Activated CD4-positive, alpha-beta T cell treated with anti-CD3 and anti-CD28 coated beads, Interleukin-2, amount 50 U/mL, for 24 hours (primary cell): ENCODE data around the gene MYL10.
"Not testable (repeated sequence)": the region's sequence is repeated elsewhere in the genome, so short reads cannot be mapped to it uniquely, and the experiment has no call there.

Source experiments
- DNase-seq, 2 donors: peaks; one replicate each; pipeline ENCODE4 v3.0.0-alpha.2; 2020; ENCODE audit warnings: low read depth in 1 of 2, low spot score in 1 of 2

MYL10 gene

DNA sequence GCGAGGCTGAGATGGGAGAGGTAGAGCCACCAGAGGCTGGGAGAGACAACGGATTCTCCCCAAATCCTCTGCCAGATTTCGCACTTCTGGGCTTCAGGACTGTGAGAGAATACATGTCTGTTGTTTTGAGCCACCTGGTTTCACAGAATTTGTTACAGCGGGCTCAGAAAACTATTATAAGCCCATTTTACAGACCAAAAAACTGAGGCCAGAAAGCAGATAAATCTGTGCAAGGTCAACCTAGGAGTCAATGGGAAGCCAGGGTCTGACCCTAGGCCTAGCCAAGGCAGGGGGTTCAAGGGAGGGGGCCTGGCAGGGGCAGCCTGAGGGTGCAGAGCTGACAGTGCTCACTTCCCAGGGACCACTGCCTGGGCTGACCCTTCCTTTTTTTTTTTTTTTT, 8.7 kb downstream of the MYL10 start:
- no peak for DNase-seq

DNA sequence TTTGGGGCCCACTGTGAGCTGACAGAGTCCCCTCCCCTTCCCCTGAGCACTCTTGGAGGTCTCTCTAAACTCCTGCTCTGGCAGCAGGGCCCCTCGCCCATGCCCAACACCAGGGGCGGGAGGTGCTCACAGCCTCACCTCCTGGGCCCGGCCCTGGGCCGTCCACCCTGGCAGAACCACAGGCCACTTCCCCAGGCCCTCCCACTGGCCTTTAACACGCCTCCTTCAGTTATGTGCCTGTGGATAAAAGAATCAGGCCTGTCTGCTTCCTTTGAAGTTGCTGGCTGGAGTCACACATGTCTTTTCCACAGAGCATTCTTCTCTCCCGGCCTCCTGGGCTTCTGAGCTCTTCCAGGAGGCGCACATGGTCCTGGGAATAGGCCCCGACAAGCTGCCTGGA, 10.2 kb downstream of the MYL10 start:
- no peak for DNase-seq

DNA sequence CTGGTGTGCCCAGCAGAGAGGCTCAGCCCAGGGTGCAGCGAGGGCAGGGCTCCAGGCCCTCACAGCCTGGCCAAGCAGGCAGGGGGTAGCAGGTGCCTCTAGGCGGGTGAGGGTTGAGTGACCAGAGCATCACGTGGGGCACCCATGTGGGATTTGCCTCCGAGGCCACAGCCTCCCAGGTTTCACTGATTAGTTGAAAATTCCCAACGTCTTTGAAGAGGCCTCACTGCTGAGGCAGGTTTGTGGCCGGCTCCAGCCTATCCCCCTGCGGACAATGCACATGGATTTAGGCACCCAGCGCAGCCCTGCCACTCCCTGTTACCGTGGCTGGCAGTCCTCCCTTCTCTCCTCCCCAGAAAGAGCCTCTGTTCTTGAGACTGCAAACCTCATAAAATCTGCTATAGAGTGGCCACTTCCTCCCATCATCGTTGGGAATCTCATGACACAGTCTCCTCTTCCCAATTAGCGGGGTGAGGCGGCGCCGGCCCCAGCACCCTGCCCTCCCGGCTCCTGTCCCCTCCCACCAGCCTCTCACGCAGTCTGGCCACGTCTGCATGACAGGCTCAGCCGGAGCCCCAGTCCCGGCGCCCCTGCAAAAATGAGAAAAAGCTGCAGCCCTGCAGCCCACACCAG, 10.8 kb downstream of the MYL10 start:
- DNase-seq: no peak

DNA sequence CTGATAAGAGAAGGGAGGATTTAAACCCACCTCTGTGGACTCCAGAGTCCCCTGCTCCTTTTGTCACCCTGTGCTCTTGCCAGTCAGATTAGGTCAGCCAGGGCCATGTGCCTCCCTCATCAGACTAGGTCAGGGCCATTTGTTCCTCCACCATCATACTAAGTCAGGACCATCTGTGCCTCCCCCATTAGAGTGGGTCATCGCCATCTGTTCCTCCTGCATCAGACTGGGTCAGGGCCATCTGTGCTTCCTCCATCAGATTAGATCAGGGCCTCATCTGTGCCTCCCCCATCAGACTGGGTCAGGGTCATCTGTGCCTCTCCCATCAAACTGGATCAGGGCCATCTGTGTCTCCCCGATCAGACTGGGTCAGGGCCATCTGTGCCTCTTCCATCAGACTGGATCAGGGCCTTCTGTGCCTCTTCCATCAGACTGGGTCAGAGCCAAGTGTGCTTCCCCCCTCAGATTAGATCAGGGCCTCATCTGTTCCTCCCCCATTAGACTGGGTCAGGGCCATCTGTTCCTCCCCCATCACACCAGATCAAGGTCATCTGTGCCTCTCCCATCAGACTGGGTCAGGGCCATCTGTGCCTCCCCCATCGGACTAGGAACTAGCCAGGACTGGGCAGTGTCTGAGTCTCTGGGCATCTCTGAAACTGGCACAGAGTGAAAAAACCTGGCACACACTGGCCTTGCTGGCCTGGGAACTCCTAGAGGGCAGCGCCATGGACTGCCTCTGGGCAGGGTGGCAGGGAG, 11.5 kb downstream of the MYL10 start:
- DNase-seq: no peak

DNA sequence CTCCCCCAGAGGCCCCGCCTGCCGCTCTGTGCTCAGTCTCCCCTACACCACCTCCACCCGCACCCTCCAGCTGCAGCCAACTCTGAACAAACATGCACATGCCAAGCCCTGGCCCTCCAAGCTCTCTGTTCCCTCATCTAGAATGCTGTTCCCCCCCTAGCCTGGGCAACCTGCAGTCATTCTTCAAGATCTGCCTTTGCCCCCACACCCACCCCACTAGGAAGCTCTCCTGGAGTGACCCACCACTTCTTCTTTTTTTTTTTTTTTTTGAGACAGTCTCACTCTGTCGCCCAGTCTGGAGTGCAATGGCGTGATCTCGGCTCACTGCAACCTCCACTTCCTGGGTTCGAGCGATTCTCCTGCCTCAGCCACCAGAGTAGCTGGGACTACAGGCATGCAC, 13.7 kb downstream of the MYL10 start:
- no peak for DNase-seq

DNA sequence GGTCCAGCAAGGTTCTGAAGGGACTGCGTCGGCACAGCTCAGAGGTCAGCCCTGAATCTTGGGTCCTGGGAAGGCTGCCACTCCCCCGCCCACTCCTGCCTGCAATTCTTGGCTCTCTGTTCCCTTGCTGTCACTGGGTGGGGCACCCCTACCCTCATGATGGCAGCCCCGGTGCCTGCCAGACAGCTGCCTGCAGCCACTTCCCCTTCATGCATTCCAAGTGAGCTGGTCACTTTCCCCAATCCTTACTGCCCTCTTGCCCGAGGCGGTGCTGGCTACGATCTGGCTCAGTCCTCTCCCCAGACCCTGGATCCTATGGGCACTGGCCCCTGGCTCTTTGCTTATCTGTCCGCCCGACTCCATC, 14.2 kb downstream of the MYL10 start:
- DNase-seq: no peak

DNA sequence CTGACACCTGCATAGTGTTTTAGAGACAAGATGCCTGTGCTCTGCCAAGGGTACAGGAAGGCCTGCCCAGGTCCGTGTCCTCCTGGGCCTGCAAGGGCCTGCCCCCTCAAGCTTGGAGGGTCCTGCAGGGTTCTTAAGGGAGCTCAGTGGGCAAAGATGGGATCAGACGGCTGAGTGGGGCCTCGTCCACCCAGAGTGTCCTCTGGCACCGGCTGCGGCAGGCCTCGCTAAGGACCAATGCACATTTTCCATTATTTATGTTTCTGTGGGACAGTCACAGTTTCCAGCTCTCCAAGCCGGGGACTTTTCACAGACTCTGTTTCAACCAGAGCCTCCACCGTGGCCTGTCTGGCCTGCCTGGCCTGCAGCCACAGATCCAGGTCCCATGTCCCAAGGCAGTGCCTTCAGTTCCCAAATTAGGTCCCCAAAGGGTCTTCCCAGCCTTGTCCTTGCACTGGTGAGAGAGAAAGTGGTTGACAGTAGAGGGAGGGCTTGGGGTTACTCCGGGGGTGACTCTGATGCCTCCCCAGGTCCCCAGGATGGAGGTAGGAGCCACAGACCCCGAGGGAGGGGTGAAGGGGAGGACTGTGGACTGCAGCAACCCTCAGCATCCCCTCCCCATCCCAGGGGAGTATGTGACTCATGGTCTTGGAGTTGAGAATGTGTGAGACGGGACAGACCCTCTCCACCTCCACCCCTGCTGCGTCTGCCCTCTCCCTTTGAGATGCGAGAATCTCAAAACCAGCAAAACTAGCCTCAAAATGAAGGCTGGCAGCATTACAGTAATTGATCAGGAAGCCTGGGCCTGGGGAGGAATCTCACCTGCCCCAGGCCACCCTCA, 14.8 kb downstream of the MYL10 start:
- DNase-seq: no peak

DNA sequence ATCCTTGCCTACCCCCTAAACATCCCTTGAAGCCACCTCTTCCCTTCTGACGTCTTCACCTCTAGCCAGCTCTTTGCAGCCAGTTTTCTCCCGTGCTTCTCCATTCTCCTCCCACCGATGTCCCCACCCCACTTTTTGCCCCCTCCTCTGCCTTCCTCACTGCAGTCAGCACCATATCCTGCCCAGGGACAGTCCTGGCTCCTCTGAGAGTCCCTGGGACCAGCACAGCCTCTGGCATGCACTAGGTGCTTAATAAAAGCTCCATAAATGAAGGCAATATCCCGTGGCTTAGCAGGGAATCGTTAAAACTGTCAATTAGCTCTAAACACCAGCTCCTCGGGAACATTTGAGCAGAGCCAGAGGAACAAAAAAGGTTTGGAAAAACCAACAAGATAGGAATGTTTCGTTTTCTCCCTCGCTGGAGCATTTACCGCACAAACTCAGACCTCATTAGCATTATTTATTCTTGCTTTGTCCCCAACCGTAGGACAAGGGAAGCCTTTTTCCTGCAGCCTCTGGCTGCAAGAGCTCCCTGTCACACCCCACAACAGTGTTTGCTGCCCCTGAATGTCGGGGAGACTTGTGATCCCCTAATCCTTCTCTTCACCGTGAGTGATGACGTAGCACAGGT, 16.1 kb downstream of the MYL10 start:
- no peak for DNase-seq

DNA sequence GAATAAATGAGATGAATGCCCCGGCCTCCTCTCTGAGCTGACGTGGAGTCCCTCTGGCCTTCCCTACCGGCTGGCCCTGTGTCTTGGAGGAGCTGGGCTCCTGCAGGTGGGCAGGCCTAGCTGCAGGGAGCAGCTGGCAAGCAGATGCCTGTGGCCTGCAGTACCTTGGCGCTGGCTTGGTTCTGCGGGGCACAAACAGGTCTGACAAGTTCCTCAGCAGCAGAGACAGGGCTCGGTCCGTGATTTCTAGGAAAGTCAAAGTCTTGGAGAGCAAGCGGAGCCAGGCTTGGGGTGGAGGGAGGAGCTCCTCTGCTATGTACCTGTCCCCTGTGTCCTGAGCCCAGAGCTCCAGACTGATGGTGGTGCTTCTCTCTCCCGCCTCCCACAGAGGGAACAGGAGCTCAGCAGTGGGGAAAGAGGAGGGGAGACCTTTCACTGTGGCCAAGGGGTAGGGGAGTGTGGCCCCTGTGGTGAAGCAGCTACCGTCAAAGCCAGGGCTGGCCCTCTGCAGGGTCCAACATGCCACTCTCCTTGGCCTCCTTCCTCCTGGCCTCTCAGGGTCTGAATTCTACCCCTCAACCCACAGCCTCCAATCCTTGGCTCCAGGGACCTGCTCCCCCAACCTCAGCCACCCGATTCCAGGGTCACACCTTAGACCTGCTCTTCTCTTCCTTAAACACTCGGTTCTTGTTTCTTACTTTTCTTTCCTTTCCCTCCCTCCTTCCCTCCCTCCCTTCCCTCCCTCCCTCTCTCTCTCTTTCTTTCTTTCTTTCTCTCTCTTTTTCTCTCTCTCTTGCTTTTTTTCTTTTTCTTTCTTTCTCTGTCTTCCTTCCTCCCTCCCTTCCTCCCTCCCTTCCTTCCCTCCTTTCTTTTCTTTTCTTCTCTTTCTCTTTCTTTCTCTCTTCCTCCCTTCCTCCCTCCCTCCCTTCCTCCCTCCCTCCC, 20.1 kb downstream of the MYL10 start:
- no peak for DNase-seq

DNA sequence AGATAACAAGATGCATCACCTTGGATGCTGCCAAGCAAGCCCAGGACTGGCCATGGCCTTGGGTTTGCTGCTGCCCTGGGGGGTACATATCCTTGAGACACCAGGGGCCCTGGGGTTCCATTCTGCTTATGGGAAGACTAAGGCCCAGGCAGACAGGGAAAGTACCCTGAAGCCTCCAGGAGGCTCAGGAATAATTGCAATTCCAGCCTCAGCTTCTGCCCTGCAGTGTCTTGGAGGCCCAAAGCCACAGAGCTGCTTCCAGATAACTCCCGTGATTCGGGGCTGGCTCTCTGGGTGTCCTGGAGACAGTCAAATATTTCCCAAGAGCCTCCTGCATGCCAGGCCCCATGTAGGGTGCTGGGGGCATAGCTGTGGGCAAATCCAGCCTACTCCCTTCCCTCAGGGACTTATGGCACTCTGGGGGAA, 22.6 kb downstream of the MYL10 start:
- DNase-seq: no peak

DNA sequence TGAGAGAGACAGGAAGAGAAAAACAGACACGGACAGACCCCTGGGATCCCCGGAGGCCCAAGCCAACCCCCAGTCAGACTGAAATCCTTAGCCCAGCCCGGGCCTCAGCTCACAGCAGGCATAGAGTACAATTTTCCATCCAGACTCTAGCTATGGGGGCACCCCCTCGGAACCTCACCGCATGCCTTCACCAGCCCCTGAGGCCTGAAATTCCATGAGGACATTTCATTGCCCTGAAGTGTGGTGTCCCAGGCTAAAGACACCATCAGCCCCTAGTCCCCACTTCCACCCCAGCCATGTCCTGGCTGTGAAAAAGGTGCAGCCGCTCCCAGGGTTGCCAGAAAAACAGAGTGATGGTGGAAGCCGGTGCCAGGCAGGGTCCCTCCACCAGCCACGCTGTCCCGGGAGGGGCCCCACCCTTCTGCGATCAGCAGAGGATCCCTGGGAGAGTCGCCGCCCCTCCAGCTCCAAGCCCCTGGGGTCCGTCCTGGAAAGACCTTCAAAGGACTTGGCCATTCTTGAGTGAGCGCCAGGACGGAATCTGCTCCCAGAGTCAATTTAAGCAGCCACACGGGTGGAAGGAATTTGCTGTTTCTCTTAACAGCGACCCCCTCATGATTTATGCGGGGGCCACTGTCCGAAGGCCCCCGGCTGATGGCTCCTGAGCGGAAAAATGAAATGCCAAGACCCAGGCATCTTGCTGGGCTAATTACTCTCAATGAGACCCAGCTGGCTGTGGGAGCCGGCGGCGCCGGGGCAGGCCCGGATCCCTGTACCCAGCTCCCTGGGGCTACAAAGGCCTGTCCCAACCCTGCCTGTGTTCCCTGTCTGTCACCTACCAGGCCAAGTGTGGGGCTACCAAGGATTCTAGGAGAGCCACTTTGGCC, 23.2 kb downstream of the MYL10 start:
- no peak for DNase-seq

DNA sequence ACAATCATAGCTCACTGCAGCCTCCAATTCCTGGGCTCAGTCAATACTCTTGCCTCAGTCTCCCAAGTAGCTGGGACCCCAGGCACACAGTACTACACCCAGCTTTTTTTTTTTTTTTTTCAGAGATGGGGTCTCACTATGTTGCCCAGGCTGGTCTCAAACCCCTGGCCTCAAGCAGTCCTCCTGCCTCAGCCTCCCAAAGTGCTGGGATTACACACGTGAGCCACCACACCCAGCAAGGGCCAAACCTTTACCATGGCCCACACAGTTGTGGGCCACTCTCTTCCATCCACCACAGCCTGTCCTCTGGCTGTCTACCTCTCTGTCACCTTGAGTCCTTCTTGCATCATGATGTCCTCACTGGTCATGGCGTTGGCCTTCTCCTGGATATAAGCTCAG, 24.2 kb downstream of the MYL10 start:
- DNase-seq: not testable (repeated sequence)

DNA sequence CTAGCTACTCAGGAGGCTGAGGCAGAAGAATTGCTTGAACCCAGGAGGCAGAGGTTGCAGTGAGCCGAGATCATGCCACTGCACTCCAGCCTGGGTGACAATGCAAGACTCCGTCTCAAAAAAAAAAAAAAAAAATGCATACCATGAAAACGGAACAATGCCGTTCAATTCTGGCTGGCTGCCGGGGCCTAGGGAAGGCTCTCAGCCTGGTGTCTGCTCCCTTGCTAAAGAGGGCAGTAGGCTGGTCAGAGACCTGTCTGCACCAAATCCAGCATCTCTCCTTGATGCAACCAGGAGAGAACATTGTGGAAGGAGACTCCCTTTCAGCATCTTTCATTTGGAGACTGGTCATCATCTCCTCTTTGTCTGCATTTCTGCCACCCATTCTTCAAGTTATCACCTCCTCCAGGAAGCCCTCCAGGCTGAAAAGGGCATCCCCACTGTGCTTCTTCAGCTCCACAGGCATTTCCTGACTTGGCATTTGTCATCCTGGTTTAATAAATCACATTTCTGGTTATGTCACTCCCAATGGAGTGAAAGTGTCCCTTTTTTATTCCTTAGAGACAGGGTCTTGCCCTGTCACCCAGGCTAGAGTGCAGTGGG, 24.7 kb downstream of the MYL10 start:
- no peak for DNase-seq

DNA sequence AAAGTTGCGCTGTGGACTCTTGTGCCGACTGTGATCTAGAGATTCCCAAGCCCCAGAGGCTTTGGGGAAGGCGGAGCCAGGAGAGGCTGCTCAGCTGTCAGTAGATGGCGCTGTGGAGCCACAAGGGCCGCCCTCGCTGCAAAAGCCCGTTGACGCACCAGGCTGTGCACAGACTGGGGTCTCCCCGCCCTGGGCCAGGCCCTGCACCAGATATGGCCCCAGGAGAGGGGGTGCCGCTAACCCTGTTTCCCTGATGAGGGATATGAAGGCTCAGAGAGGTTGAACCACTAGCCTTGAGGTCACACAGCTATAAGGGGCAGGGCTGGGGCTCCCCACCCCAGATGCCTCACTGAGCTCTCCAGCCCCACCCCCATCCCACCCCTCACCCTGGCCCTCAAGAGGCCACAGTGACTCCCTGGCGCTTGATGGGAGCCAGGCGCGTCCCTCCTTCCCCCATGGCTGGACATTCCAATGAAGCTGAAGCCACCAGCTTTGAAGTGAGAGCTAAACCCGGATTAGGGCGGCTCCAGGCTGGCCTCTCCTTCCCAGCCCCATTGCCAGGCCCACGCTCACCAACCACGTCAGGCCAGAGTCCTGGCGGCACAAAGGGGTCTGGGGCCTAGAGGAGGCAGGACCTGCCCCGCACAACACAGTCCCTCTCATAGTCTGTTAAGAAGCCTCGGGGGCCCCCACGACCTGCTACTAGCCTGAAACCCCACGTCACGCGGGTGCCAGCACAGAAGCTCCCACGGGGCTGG, 26.4 kb downstream of the MYL10 start:
- DNase-seq: peak; percentile 48 to 49

DNA sequence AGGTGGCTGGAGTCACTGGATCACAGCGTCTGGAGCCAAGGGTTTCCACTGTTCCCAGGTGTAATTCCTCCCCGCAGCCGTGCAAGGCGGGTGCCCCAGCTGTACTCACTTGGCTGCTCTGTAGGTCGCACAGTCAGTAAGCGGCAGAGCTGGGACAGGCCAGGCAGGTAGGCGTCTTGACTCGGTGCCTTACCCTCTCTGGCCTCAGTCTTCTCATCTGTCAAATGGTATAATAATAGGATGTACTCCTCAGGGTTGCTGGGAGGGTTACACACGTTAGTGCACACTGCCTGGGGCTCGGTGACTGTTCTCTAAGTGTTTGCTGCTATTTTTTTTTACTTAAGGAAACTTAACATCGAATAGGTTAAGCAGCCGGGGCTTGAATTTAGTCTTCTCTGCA, 27.0 kb downstream of the MYL10 start:
- DNase-seq: no peak

DNA sequence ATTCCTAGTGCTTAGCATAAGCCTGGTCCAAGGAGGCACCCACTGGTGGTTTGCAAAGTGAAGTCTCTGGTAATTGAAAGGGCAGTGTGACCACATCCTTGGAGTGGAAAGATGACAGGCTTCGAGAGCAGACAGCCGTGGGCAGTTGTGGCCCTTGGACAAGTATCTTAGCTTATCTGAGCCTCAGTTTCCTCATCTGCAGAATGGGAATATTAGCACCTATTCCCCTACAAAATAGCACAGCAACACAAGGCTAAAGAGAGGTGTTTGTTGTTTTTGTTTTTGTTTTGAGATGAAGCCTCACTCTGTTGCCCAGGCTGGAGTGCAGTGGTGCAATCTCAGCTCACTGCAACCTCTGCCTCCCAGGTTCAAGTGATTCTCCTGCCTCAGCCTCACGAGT, 29.3 kb downstream of the MYL10 start:
- no peak for DNase-seq

DNA sequence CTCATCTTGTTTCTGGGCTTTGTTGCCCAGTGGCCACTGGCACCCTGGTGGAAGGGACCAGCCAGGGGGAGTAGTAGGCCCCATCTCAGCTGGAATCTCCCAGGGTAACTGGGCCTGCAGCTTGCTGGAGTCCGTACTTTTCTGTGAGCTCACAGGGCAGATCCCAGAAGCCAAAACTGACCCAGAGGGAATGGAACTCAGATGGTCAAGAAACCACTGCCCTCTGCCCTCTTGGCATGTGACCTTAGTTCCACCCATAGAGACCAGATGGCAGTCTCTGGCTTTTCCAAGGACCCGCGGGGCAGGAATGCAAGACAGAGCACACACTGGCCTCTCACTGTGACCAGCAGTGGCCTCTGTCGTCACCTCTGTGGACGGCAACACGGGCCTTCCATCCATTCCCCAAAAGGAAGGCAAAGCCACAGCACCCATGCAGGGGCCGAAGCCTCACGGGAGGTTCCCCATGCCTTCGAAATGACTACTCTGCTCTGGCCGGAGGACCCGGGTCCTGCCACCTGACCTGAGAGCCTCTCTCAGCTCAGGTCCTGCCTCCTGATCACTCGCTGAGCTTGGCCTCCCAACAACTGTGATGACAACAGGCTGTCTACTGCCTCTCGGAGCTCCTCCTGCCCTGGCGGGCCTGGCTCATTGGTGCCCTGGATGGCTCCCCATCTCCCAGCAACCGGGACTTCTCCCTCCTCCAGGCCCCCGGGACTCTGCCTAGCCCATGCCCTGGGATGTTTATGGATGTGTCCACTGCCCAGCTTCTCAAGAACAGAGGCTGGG, 29.9 kb downstream of the MYL10 start:
- DNase-seq: no peak
